Ishikawa (cell line): ENCODE measurements around the gene PTHLH.

Source experiments
- CEBPB ChIP-seq: IDR thresholded peaks from 2 replicates; pipeline ENCODE4 v1.6.1; 2012
- CREB1 ChIP-seq: IDR thresholded peaks from 2 replicates; pipeline ENCODE4 v1.6.1; 2012; ENCODE audit warnings: low read depth
- EGR1 ChIP-seq: IDR thresholded peaks from 2 replicates; pipeline ENCODE4 v1.6.1; 2012
- EP300 ChIP-seq: IDR thresholded peaks from 2 replicates; pipeline ENCODE4 v1.6.1; 2012; ENCODE audit warnings: borderline replicate concordance
- FOXM1 ChIP-seq: IDR thresholded peaks from 2 replicates; pipeline ENCODE4 v1.6.1; 2012; ENCODE audit warnings: low read depth, borderline replicate concordance
- MAX ChIP-seq: IDR thresholded peaks from 2 replicates; pipeline ENCODE4 v1.6.1; 2012
- NFIC ChIP-seq: IDR thresholded peaks from 2 replicates; pipeline ENCODE4 v1.6.1; 2012
- RAD21 ChIP-seq: IDR thresholded peaks from 2 replicates; pipeline ENCODE4 v1.6.1; 2012; ENCODE audit warnings: low read depth
- REST ChIP-seq: IDR thresholded peaks from 2 replicates; pipeline ENCODE4 v1.6.1; 2012; ENCODE audit warnings: low read depth, mild to moderate bottlenecking
- TAF1 ChIP-seq: IDR thresholded peaks from 2 replicates; pipeline ENCODE4 v1.6.1; 2012; ENCODE audit warnings: low read depth, mild to moderate bottlenecking
- TCF12 ChIP-seq: IDR thresholded peaks from 2 replicates; pipeline ENCODE4 v1.6.1; 2012; ENCODE audit warnings: low read depth
- TEAD4 ChIP-seq: IDR thresholded peaks from 2 replicates; pipeline ENCODE4 v1.6.1; 2012
- USF1 ChIP-seq: IDR thresholded peaks from 2 replicates; pipeline ENCODE4 v1.6.1; 2012
- YY1 ChIP-seq: IDR thresholded peaks from 2 replicates; pipeline ENCODE4 v1.6.1; 2012; ENCODE audit warnings: low read depth
- ZBTB7A ChIP-seq: IDR thresholded peaks from 2 replicates; pipeline ENCODE4 v1.6.1; 2012; ENCODE audit warnings: low read depth

PTHLH gene

GRCh38 chr12:28015165-28015564 lies 42.6 kb upstream of the PTHLH start:
- TF ChIP-seq CEBPB (no peak), YY1 (no peak), REST (no peak), FOXM1 (no peak)

GRCh38 chr12:28014196-28014595 lies 41.7 kb upstream of the PTHLH start:
- no peak for TF ChIP-seq CEBPB
- no peak for TF ChIP-seq NFIC

- no peak for TF ChIP-seq CREB1
- no peak for TF ChIP-seq YY1
- no peak for TF ChIP-seq TEAD4
- TF ChIP-seq EP300: no peak
- TF ChIP-seq TCF12: no peak
- TF ChIP-seq FOXM1: no peak
- no peak for TF ChIP-seq ZBTB7A
- TF ChIP-seq REST: no peak
- TF ChIP-seq NFIC: no peak
- TF ChIP-seq CEBPB: no peak
- no peak for TF ChIP-seq TAF1
- no peak for TF ChIP-seq MAX
- no peak for TF ChIP-seq EGR1
- TF ChIP-seq RAD21: no peak
Observed at GRCh38 chr12:28012333-28012918, 39.9 kb upstream of the PTHLH start.

GRCh38 chr12:28010036-28010435 lies 37.5 kb upstream of the PTHLH start:
- TF ChIP-seq EGR1 (no peak), USF1 (no peak), YY1 (no peak), ZBTB7A (no peak), REST (no peak), EP300 (no peak), RAD21 (no peak), CEBPB (no peak), TAF1 (no peak)

GRCh38 chr12:27999970-28000369 lies 27.4 kb upstream of the PTHLH start:
- TF ChIP-seq EGR1: no peak

- TF ChIP-seq USF1 (no peak), EGR1 (no peak)
Observed at GRCh38 chr12:27999521-27999920, 27.0 kb upstream of the PTHLH start.
